Astrocyte (in vitro differentiated cells and primary cell): ENCODE results near the gene B4GALT1. TPM values are rescaled to one million over a fixed set of nuclear protein-coding genes. Genes with fewer than 3 reads are reported as not detected.
A peak's percentile ranks its signal among the peaks of the same experiment; 100 is the strongest.

Experiments
- DNase-seq: peaks from one replicate; pipeline ENCODE4 v3.0.0-alpha.2; 2010; ENCODE audit warnings: low read depth
- FAIRE-seq: peaks from 2 replicates; lab custom pipeline; 2011; peaks lifted over from hg19 to GRCh38; lab: Jason Lieb, UNC
- H2AFZ ChIP-seq: 2 replicates; pipeline ENCODE4 v1.6.0; 2012; ENCODE audit warnings: low read depth, low read length, inconsistent platforms
- H3K27ac ChIP-seq: 2 replicates; pipeline ENCODE4 v1.5.1; 2011; ENCODE audit warnings: low read depth, low read length, inconsistent platforms
- H3K27me3 ChIP-seq: 2 replicates; pipeline ENCODE4 v1.6.0; 2011; ENCODE audit warnings: low read length, inconsistent platforms; ENCODE audit not compliant: insufficient read depth
- H3K36me3 ChIP-seq: 2 replicates; pipeline ENCODE4 v1.5.1; 2011; ENCODE audit warnings: low read length, inconsistent platforms; ENCODE audit not compliant: insufficient read depth
- H3K4me1 ChIP-seq: 2 replicates; pipeline ENCODE4 v1.5.1; 2011; ENCODE audit warnings: low read length, inconsistent platforms; ENCODE audit not compliant: insufficient read depth
- H3K4me2 ChIP-seq: 2 replicates; pipeline ENCODE4 v1.6.0; 2012; ENCODE audit warnings: low read length, inconsistent platforms
- H3K4me3 ChIP-seq: 2 replicates; pipeline ENCODE4 v1.5.1; 2011; ENCODE audit warnings: low read depth, mild to moderate bottlenecking, low read length, inconsistent platforms; ENCODE audit not compliant: insufficient read depth
- H3K79me2 ChIP-seq: 2 replicates; pipeline ENCODE4 v1.6.0; 2012; ENCODE audit warnings: mild to moderate bottlenecking, low read length, inconsistent platforms; ENCODE audit not compliant: insufficient read depth
- H3K9ac ChIP-seq: 2 replicates; pipeline ENCODE4 v1.6.0; 2012; ENCODE audit warnings: mild to moderate bottlenecking, low read length, inconsistent platforms
- H3K9me3 ChIP-seq: 2 replicates; pipeline ENCODE4 v1.5.1; 2012; ENCODE audit warnings: low read depth, mild to moderate bottlenecking, low read length, inconsistent platforms; ENCODE audit not compliant: insufficient read depth
- H4K20me1 ChIP-seq: 2 replicates; pipeline ENCODE4 v1.6.0; 2012; ENCODE audit warnings: low read length, inconsistent platforms; ENCODE audit not compliant: insufficient read depth
- H3K27ac Mint-ChIP-seq: one replicate; pipeline ENCODE4 v1.8.0; 2021; ENCODE audit warnings: mild to moderate bottlenecking, mixed read lengths; ENCODE audit not compliant: unreplicated experiment
- H3K27me3 Mint-ChIP-seq: one replicate; pipeline ENCODE4 v1.8.0; 2021; ENCODE audit warnings: low read depth, mixed read lengths; ENCODE audit not compliant: unreplicated experiment
- H3K36me3 Mint-ChIP-seq: one replicate; pipeline ENCODE4 v1.8.0; 2021; ENCODE audit warnings: low read depth, mixed read lengths; ENCODE audit not compliant: unreplicated experiment
- H3K4me1 Mint-ChIP-seq: one replicate; pipeline ENCODE4 v1.8.0; 2021; ENCODE audit warnings: low read depth, mixed read lengths; ENCODE audit not compliant: unreplicated experiment
- H3K4me3 Mint-ChIP-seq: one replicate; pipeline ENCODE4 v1.8.0; 2021; ENCODE audit warnings: mild to moderate bottlenecking, moderate library complexity, mixed read lengths; ENCODE audit not compliant: unreplicated experiment
- H3K9me3 Mint-ChIP-seq: one replicate; pipeline ENCODE4 v1.8.0; 2021; ENCODE audit warnings: mild to moderate bottlenecking, mixed read lengths; ENCODE audit not compliant: unreplicated experiment
- EZH2 ChIP-seq: IDR thresholded peaks from 2 replicates; pipeline ENCODE4 v1.6.1; 2012; ENCODE audit warnings: mild to moderate bottlenecking, low read length, inconsistent platforms; ENCODE audit not compliant: insufficient read depth
- total RNA-seq: library from RNA; stranded (reverse); gene quantifications from 2 replicates; pipeline ENCODE4 v1.2.1, GENCODE V29; 2021
- TF ChIP-seq, protein P1 (sequence below): IDR thresholded peaks from 2 replicates; pipeline ENCODE4 v1.5.1; 2011; ENCODE audit warnings: low read depth, mild to moderate bottlenecking, inconsistent platforms, low read length, moderate library complexity; ENCODE audit not compliant: insufficient read depth

B4GALT1 gene
- total RNA-seq, 1 donor from 2014 or later, result 93.1 TPM

DNA sequence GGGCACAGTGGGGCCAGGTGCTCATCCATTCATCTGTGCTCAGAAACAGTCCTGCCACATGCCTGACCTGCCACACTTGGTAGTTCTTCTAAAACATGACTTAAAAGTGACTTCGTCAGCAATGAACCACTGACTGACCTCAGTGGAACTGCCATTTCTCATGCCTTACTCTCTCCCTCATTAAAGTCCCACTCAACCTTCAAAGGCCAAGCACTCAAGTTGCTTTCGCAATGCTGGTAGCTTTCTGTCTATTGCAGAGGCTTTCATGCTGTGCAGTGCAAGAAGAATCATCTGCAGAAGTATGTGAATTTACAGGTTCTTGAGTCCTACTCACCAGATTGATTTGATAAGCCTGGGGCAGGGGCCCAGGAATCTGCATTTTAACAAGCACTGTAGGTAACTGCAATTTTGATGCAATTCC lies 23.9 kb downstream of the B4GALT1 start:
- H3K27ac ChIP-seq, result no peak overlapping the region
- H3K79me2 ChIP-seq, result peaks cover 94% of the 10 kb centered on the region
- Mint-ChIP-seq H3K27me3 (no peaks in the 10 kb centered on the region), H3K27ac (no peak overlapping the region), H3K4me3 (no peak overlapping the region), H3K9me3 (no peaks in the 10 kb centered on the region), H3K4me1 (peaks cover 35% of the 10 kb centered on the region), H3K36me3 (peaks cover 10% of the 10 kb centered on the region)
- H4K20me1 ChIP-seq, result peaks cover 93% of the 10 kb centered on the region
- DNase-seq (peak; percentile 61), FAIRE-seq (no peak)
- no peak overlapping the region for H3K4me3 ChIP-seq
- H2AFZ ChIP-seq, result no peak overlapping the region
- H3K27me3 ChIP-seq, result no peaks in the 10 kb centered on the region
- H3K36me3 ChIP-seq, result no peaks in the 10 kb centered on the region
- H3K9me3 ChIP-seq, result no peaks in the 10 kb centered on the region
- no peak overlapping the region for H3K4me2 ChIP-seq
- TF ChIP-seq, protein P1, sequence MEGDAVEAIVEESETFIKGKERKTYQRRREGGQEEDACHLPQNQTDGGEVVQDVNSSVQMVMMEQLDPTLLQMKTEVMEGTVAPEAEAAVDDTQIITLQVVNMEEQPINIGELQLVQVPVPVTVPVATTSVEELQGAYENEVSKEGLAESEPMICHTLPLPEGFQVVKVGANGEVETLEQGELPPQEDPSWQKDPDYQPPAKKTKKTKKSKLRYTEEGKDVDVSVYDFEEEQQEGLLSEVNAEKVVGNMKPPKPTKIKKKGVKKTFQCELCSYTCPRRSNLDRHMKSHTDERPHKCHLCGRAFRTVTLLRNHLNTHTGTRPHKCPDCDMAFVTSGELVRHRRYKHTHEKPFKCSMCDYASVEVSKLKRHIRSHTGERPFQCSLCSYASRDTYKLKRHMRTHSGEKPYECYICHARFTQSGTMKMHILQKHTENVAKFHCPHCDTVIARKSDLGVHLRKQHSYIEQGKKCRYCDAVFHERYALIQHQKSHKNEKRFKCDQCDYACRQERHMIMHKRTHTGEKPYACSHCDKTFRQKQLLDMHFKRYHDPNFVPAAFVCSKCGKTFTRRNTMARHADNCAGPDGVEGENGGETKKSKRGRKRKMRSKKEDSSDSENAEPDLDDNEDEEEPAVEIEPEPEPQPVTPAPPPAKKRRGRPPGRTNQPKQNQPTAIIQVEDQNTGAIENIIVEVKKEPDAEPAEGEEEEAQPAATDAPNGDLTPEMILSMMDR, result no peak
- no peak for TF ChIP-seq EZH2
- H3K4me1 ChIP-seq, result peaks cover 16% of the 10 kb centered on the region
- no peak overlapping the region for H3K9ac ChIP-seq

DNA sequence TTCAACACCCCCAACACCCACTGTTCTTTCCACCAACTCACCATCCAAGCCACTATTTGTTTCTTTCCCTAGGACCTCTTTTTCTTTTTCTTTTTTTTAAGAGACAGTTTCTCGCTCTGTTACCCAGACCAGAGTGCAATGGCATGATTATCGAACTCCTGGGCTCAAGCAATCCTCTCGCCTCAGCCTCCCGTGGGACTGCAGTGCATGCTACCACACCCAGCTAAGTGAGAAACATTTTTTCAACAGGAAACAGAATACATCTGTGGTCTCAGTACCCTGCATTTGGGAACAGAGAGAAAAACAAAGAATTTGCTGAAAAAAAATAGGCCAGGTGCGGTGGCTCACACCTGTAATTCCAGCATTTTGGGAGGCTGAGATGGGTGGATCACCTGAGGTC lies 24.6 kb downstream of the B4GALT1 start:
- no peak for FAIRE-seq

More for the DNA sequence above, 24.6 kb downstream of the B4GALT1 start:
- Histone ChIP-seq H3K79me2 (peaks cover 94% of the 10 kb centered on the region), H3K9ac (no peak overlapping the region), H4K20me1 (peaks cover 93% of the 10 kb centered on the region), H3K36me3 (no peaks in the 10 kb centered on the region), H3K9me3 (no peaks in the 10 kb centered on the region), H3K27ac (no peak overlapping the region), H3K4me1 (peaks cover 14% of the 10 kb centered on the region), H3K4me2 (no peak overlapping the region), H3K4me3 (no peak overlapping the region), H2AFZ (no peak overlapping the region), H3K27me3 (no peaks in the 10 kb centered on the region)
- H3K36me3 Mint-ChIP-seq, result peaks cover 10% of the 10 kb centered on the region
- no peaks in the 10 kb centered on the region for H3K9me3 Mint-ChIP-seq
- H3K27me3 Mint-ChIP-seq, result no peaks in the 10 kb centered on the region
- no peak for TF ChIP-seq EZH2
- TF ChIP-seq, protein P1, result no peak
- no peak for DNase-seq
- no peak overlapping the region for H3K27ac Mint-ChIP-seq
- H3K4me1 Mint-ChIP-seq, result peaks cover 31% of the 10 kb centered on the region
- peak overlapping the region; percentile 37 for H3K4me3 Mint-ChIP-seq
